Breast epithelium (tissue), 4 donors: ENCODE measurements around the gene OCA2. TPM values are rescaled to one million over a fixed set of nuclear protein-coding genes. Genes with fewer than 3 reads are reported as not detected.

ENCODE experiments used
- DNase-seq, 2 donors: peaks; one replicate each; pipeline ENCODE4 v3.0.0-alpha.2; 2019; ENCODE audit warnings: low spot score in 2 of 2
- H3K27ac ChIP-seq, 2 donors: fragments of 200-600 bp; sonication (generic) in 1 of 2; one replicate each; pipeline ENCODE4 v1.5.1; 2016 to 2019; ENCODE audit warnings: mild to moderate bottlenecking in 1 of 2
- H3K27me3 ChIP-seq, 2 donors: fragments of 200-600 bp; sonication (generic) in 1 of 2; one replicate each; pipeline versions ENCODE4 v1.5.1 to v1.6.0; 2017 to 2019; ENCODE audit warnings: control low read depth in 1 of 2, mild to moderate bottlenecking in 1 of 2
- H3K36me3 ChIP-seq: fragments of 200-600 bp; one replicate; pipeline ENCODE4 v1.5.1; 2019
- H3K4me1 ChIP-seq, 2 donors: fragments of 200-600 bp; sonication (generic); one replicate each; pipeline ENCODE4 v1.5.1; 2016 to 2019; ENCODE audit warnings: control low read depth in 1 of 2
- H3K4me3 ChIP-seq, 3 donors: fragments of 200-600 bp; sonication (generic); 1 replicate in 2 of 3; 2 replicates in 1 of 3; pipeline ENCODE4 v1.5.1; 2016 to 2019; ENCODE audit warnings: mild to moderate bottlenecking in 3 of 3, moderate library complexity in 2 of 3
- H3K9me3 ChIP-seq, 2 donors: fragments of 200-600 bp; sonication (generic) in 1 of 2; one replicate each; pipeline ENCODE4 v1.5.1; 2016 to 2019; ENCODE audit warnings: control low read depth in 1 of 2
- POLR2A ChIP-seq: fragments of 450-650 bp; IDR thresholded peaks from one replicate; pipeline ENCODE4 v1.6.1; 2016; ENCODE audit warnings: antibody characterized with exemption, mild to moderate bottlenecking, moderate library complexity
- POLR2AphosphoS5 ChIP-seq, 3 donors: sonication (generic); formaldehyde crosslinking; IDR thresholded peaks; one replicate each; pipeline ENCODE4 v1.6.1; 2017; ENCODE audit warnings: antibody characterized with exemption in 3 of 3
- intact Hi-C: fragments of 100-400 bp; cut with DNase I; formaldehyde crosslinking; loops from one replicate; pipeline ENCODE4 v1.15.1; 2023; ENCODE audit warnings: low total_unique reads
- total RNA-seq, 3 donors: library from RNA; depleted of rRNA; stranded (reverse); fragments of >200 nt; gene quantifications; one replicate each; pipeline ENCODE4 v1.1.0, GENCODE V29; 2016
- TF ChIP-seq, protein P1 (sequence below), 3 donors: fragments of 450-650 bp; IDR thresholded peaks; one replicate each; pipeline ENCODE4 v1.5.1; 2016 to 2017; ENCODE audit warnings: antibody characterized with exemption in 3 of 3, mild to moderate bottlenecking in 3 of 3, moderate library complexity in 3 of 3

Gene OCA2
- total RNA-seq, 3 donors from 2014 or later, result 0.59 to 0.80 (median 0.66) TPM

DNA sequence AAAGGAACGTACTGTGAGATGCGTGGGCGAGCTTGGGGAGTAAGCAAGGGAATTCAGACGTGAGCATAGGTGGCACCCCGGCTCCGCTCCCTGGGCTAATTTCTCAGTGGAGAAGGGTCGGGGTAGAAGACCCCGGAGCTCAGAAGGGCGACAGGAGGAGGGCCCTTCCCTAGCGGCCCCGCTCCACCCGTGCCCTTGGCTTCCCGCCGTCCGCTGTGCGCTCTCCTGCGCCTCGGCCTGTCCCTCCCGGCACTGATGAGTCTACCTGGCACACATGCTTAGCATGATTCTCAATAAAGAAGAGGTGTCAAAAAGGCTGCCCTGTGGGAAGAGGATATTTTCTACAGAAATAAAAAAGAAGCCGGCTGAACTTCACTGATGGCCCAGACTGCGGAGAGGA lies 292.7 kb downstream of the OCA2 start:
- Histone ChIP-seq H3K4me3 (no peak overlapping the region), H3K27ac (no peak overlapping the region), H3K4me1 (no peaks in the 10 kb centered on the region), H3K9me3 (peaks cover 4 to 11% of the 10 kb centered on the region in 2 donors), H3K36me3 (no peaks in the 10 kb centered on the region), H3K27me3 (no peaks in the 10 kb centered on the region)
- TF ChIP-seq POLR2AphosphoS5 (IDR thresholded peaks at IDR 0.05), result no peak
- DNase-seq, result no peak
- intact Hi-C loops, result no loop called here

DNA sequence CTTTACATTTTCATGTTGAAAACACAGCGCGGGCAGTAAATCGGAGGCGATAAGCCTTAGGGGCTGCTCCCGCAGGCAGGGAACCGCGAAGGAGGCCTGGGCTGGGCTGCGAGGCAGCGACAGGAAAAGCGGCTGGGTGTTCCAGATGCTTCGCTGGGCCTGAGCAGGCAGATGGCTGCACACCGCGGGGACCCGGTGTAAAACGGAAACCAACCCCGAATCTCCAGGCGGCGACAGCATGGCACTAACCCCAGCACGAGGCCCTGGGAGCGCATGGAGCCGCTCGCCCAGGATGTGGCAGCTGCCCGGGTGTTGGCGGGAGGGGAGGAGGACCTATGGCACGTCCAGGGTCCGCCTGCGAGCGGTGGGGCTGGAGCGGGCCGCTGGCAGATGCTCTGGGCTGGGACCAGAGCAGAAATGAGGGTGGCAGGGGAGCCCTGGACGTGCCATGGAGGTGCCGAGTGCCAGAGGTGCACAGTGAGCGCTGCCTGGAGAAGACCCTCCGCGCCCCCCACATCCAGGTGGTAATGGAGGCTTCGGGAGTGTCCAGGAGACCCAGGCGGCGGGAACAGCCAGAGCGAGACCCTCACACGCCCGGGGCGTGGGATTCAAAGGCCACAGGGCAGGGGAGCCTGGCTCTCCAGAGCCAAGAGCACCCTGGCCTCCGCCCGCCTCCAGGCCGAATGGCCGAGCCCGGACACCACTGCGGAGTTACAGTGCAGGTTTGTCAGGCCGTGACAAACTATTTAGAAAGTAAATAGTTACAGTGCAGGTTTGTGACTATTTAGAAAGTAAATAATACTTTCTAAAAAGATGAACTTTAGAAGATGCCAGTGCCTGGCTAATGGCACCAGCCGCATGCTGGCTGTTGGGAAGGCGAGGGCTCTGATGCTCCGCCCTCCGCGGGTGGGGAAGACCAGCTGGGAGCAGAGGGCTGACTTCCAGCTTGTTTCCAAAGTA lies 293.6 kb downstream of the OCA2 start:
- H3K4me1 ChIP-seq, result no peaks in the 10 kb centered on the region
- peaks cover 4 to 11% of the 10 kb centered on the region in 2 donors for H3K9me3 ChIP-seq
- H3K4me3 ChIP-seq, result no peak overlapping the region
- H3K36me3 ChIP-seq, result no peaks in the 10 kb centered on the region
- DNase-seq, result no peak
- intact Hi-C loops, result no loop called here
- H3K27me3 ChIP-seq, result no peaks in the 10 kb centered on the region
- TF ChIP-seq POLR2A (no peak), POLR2AphosphoS5 (IDR thresholded peaks at IDR 0.05) (no peak)
- TF ChIP-seq, protein P1, sequence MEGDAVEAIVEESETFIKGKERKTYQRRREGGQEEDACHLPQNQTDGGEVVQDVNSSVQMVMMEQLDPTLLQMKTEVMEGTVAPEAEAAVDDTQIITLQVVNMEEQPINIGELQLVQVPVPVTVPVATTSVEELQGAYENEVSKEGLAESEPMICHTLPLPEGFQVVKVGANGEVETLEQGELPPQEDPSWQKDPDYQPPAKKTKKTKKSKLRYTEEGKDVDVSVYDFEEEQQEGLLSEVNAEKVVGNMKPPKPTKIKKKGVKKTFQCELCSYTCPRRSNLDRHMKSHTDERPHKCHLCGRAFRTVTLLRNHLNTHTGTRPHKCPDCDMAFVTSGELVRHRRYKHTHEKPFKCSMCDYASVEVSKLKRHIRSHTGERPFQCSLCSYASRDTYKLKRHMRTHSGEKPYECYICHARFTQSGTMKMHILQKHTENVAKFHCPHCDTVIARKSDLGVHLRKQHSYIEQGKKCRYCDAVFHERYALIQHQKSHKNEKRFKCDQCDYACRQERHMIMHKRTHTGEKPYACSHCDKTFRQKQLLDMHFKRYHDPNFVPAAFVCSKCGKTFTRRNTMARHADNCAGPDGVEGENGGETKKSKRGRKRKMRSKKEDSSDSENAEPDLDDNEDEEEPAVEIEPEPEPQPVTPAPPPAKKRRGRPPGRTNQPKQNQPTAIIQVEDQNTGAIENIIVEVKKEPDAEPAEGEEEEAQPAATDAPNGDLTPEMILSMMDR (IDR thresholded peaks at IDR 0.05), result no peak
- no peak overlapping the region for H3K27ac ChIP-seq

DNA sequence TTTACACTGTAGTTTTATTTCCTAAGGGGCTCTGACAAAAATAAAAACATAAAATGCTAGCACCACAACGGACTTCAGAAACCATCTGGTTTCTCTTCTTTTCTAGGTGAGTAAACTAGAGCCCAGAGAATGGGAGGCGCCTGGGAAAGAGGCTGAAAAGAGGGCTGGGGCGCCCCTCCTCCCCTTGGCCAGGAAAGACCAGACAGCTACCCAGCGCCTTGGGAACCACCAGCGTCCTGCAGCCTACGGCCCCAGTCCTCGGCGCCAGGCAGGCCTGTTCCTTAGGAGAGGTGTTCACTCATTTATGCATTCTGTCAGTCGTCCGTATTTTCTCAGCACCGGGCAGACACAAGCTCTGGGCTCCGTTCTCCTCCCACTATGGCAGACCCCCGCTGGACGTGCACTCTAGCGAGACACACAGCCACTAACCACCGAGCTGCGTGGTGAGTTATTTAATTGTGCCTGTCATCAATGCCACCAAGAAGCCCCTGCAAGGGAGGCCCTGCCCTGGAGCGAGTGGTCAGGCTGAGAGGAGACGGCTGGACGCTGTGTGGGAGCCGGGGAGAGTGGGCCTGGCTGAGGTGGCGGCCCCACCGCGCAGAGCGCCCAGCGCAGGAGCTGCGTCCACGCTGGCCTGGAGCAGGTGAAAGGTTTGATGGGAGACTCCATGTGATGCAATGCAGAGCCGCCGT lies 294.4 kb downstream of the OCA2 start:
- Histone ChIP-seq H3K36me3 (no peaks in the 10 kb centered on the region), H3K4me1 (no peaks in the 10 kb centered on the region), H3K27me3 (no peaks in the 10 kb centered on the region), H3K9me3 (peaks cover 4 to 11% of the 10 kb centered on the region in 2 donors), H3K27ac (no peak overlapping the region), H3K4me3 (no peak overlapping the region)
- intact Hi-C loops, result no loop called here
- no peak for TF ChIP-seq POLR2A
- TF ChIP-seq, protein P1 (IDR thresholded peaks at IDR 0.05), result no peak
- no peak for TF ChIP-seq POLR2AphosphoS5 (IDR thresholded peaks at IDR 0.05)
- DNase-seq, result no peak

DNA sequence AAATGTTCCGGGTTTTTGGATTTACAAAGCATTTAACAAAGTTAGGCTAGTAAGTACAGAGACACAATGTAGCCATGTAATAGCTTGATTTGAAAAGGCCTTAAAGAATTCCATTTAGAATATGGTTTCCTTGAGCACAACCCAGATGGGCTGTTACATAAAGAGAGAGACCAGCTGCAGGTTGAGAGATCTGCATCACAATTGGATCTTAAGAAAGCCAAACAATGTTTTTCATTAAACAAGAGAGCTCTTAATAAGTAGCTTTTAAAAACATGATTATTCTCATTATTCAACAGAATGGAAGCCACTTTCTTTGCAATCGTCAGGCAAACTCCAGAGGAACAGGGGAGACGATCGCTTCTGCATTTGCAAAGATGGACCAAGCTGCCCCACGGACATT lies 300.3 kb downstream of the OCA2 start:
- no peak for DNase-seq
- H3K27ac ChIP-seq, result no peak overlapping the region
- no peak for TF ChIP-seq POLR2A
- no peak for TF ChIP-seq POLR2AphosphoS5 (IDR thresholded peaks at IDR 0.05)
- TF ChIP-seq, protein P1 (IDR thresholded peaks at IDR 0.05), result no peak
- H3K4me3 ChIP-seq, result no peak overlapping the region
- H3K9me3 ChIP-seq, result peaks cover 0 to 4% of the 10 kb centered on the region in 2 donors
- intact Hi-C loops, result no loop called here
- H3K27me3 ChIP-seq, result peaks cover 0 to 6% of the 10 kb centered on the region in 2 donors
- no peaks in the 10 kb centered on the region for H3K36me3 ChIP-seq
- no peaks in the 10 kb centered on the region for H3K4me1 ChIP-seq

DNA sequence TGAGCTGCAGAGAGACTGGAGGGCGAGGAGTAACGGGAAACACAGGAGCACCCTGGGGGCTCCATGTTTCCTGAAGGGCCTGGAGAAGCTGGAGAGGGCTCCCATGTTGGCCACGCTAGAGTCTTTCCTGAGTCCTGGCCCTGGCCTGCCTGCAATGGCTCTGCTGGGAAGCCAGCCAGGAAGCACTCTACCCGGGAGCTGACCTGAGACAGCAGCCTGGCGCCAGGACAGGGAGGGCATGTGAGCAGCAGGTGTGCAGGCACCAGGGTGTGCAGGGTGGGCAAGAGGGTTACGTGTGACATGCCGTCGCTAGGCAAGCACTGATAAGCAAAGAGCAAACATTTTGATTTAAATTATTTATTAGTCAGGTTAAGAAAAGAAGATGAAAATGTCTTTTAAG lies 301.4 kb downstream of the OCA2 start:
- no peaks in the 10 kb centered on the region for H3K9me3 ChIP-seq
- intact Hi-C loops, result no loop called here
- H3K27me3 ChIP-seq, result peaks cover 0 to 6% of the 10 kb centered on the region in 2 donors
- no peaks in the 10 kb centered on the region for H3K4me1 ChIP-seq
- no peak overlapping the region for H3K4me3 ChIP-seq
- no peak for DNase-seq
- no peak overlapping the region for H3K27ac ChIP-seq
- no peaks in the 10 kb centered on the region for H3K36me3 ChIP-seq
- TF ChIP-seq POLR2A (no peak), POLR2AphosphoS5 (IDR thresholded peaks at IDR 0.05) (no peak)
- TF ChIP-seq, protein P1 (IDR thresholded peaks at IDR 0.05), result no peak
